BE2C (cell line): Measurements from ENCODE around the gene HERC5. TPM values are rescaled to one million over a fixed set of nuclear protein-coding genes. Genes with fewer than 3 reads are reported as not detected.
A peak's percentile ranks its signal among the peaks of the same experiment; 100 is the strongest.

Experiments used
- DNase-seq: peaks from one replicate; pipeline ENCODE4 v3.0.0-alpha.2; 2020
- H3K27me3 ChIP-seq: fragments of 250-450 bp; sonication (Bioruptor Pico); 2 replicates; pipeline ENCODE4 v1.5.1; 2020; ENCODE audit warnings: mild to moderate bottlenecking
- H3K36me3 ChIP-seq: fragments of 250-450 bp; sonication (Bioruptor Pico); 2 replicates; pipeline ENCODE4 v1.5.1; 2020; ENCODE audit warnings: mild to moderate bottlenecking
- H3K4me1 ChIP-seq: fragments of 250-450 bp; sonication (Bioruptor Pico); 2 replicates; pipeline ENCODE4 v1.5.1; 2020
- H3K4me3 ChIP-seq: 2 replicates; pipeline ENCODE4 v1.5.1; 2011; ENCODE audit warnings: low read depth, low read length
- H3K9me3 ChIP-seq: fragments of 250-450 bp; sonication (Bioruptor Pico); 2 replicates; pipeline ENCODE4 v1.5.1; 2020
- polyA plus RNA-seq: library from polyadenylated mRNA; unstranded; fragments of >200 nt; gene quantifications from one replicate; pipeline ENCODE4 v1.2.1, GENCODE V29; 2012; ENCODE audit warnings: low read depth, missing spikeins; ENCODE audit not compliant: insufficient read length, insufficient read depth
- TF ChIP-seq, protein P1 (sequence below): IDR thresholded peaks from 2 replicates; pipeline ENCODE4 v1.5.1; 2012; ENCODE audit warnings: mild to moderate bottlenecking, low read depth, low read length

The HERC5 gene
- polyA plus RNA-seq, result not detected

DNA sequence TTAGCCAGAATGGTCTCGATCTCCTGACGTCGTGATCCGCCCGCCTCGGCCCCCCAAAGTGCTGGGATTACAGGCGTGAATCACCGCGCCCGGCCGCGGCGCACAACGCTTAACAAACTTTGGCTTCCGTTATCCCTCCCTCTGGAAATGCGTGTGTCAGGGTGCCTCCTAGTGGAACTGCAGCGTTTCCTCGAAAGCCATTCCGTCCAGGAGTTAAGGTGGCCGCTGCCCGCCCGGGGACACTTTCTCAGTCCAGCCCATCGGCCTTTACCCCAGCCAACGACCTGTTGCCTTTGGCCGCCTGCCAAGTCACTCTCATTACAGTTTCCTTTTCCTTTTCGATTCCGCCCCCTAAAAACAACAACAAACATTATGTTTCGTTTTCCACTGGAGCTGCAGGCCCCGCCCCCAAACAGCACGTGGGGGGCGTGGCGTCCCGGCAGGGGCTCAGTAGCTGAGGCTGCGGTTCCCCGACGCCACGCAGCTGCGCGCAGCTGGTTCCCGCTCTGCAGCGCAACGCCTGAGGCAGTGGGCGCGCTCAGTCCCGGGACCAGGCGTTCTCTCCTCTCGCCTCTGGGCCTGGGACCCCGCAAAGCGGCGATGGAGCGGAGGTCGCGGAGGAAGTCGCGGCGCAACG lies at the start of gene HERC5:
Gene HERC5 (plus strand): TSS at position 450 of the 637 bp plus-strand sequence. CDS start 151 bp downstream, at position 601.
- Histone ChIP-seq H3K4me3 (peak within 1 kb of the TSS; percentile 54), H3K4me1 (no peaks in the 10 kb centered on the region), H3K27me3 (peaks cover 47% of the 10 kb centered on the region), H3K36me3 (no peaks in the 10 kb centered on the region), H3K9me3 (peaks cover 8% of the 10 kb centered on the region)
- DNase-seq, result peak; percentile 58
- TF ChIP-seq, protein P1, sequence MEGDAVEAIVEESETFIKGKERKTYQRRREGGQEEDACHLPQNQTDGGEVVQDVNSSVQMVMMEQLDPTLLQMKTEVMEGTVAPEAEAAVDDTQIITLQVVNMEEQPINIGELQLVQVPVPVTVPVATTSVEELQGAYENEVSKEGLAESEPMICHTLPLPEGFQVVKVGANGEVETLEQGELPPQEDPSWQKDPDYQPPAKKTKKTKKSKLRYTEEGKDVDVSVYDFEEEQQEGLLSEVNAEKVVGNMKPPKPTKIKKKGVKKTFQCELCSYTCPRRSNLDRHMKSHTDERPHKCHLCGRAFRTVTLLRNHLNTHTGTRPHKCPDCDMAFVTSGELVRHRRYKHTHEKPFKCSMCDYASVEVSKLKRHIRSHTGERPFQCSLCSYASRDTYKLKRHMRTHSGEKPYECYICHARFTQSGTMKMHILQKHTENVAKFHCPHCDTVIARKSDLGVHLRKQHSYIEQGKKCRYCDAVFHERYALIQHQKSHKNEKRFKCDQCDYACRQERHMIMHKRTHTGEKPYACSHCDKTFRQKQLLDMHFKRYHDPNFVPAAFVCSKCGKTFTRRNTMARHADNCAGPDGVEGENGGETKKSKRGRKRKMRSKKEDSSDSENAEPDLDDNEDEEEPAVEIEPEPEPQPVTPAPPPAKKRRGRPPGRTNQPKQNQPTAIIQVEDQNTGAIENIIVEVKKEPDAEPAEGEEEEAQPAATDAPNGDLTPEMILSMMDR, result peak; percentile 57

DNA sequence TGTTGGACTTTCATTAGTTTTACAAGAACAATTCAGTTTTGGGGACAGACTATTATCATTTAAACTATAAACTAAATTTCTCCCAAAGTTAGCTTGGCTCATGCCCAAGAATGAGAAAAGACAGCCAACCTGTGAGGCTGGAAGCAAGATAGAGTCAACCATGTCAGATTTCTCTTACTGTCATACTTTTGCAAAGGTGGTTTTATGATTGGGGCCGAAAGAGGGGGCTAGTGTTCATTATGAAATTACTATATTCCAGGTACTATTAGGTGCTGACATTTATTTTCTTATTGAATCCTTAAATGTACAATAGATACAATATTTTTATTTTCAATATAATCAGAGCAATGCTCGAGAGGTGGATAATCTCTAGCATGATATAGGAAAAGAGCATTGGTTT lies 47.7 kb upstream of the HERC5 start:
- Histone ChIP-seq H3K4me1 (no peaks in the 10 kb centered on the region), H3K27me3 (peaks cover 3% of the 10 kb centered on the region; the same call in 1 of the 2 replicates), H3K4me3 (no peak overlapping the region), H3K9me3 (no peaks in the 10 kb centered on the region), H3K36me3 (no peaks in the 10 kb centered on the region)
- TF ChIP-seq, protein P1, result peak; percentile 23
- DNase-seq, result no peak

DNA sequence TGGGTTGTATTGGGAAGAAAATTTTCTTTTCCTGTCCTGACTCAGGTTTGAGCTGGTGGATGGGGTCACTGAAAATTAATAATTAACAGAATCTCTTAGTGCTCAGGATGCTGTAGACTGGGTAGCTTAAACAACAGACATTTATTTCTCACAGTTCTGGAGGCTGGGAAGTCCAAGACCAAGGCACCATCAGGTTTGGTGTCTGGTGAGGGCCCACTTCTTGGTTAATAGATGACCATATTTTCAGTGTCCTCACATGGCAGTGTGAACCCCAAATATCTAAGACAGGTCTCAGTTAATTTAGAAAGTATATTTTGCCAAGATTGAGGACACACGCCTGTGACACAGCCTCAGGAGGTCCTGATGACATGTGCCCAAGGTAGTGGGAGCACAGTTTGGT lies 47.1 kb upstream of the HERC5 start:
- H3K9me3 ChIP-seq, result no peaks in the 10 kb centered on the region
- peaks cover 3% of the 10 kb centered on the region; the same call in 1 of the 2 replicates for H3K27me3 ChIP-seq
- no peak for DNase-seq
- H3K36me3 ChIP-seq, result no peaks in the 10 kb centered on the region
- H3K4me3 ChIP-seq, result no peak overlapping the region
- no peaks in the 10 kb centered on the region for H3K4me1 ChIP-seq
- TF ChIP-seq, protein P1, result no peak

DNA sequence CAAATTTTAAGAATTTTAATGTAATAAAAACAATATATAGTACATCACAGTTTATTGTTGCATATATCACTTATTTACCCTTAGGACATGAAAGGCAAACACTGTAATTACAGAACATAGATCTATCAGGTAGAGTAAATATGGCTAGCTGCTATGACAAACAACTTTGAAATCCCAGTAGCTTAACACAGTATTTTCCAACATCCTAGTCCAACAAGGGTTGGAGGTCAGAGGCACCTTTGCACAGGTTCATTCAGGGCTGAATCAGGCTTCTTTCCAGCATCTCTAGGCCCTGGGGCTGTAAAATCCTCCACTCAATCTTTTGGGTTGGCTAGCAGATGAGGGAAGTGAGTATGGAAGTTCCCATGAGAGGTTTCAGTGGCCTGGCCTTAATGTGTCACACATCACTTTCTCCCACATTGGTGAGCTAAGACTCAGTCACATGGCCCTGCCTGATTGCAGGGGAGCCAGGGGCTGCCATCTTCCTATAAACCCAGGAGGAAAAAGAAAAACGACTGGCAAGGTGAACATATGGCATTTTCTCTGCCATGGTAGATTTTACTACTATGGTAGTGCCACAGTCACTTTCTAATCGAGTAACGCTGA lies 45.3 kb upstream of the HERC5 start:
- no peak overlapping the region for H3K4me3 ChIP-seq
- H3K27me3 ChIP-seq, result peaks cover 7% of the 10 kb centered on the region; the same call in 1 of the 2 replicates
- no peaks in the 10 kb centered on the region for H3K36me3 ChIP-seq
- no peaks in the 10 kb centered on the region for H3K9me3 ChIP-seq
- DNase-seq, result no peak
- TF ChIP-seq, protein P1, result no peak
- no peaks in the 10 kb centered on the region for H3K4me1 ChIP-seq

DNA sequence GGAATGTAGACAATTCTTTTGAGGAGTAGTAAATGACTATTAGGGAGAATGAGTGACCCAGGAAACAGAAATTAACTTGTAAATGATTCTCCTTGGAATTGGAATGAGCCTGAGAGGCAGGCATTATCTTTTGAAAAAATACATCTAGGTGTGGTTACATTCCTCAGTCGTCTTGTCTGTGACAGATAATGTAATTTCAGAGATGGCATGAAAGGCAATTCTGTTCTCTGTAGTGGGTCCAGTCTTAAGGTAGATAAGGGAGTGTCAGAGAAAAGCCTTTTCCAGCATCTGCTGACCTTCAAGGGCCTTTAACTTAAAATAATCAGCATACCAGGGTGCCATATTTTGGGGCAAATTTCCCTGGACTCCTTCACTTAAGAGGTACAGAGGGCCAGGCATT lies 43.1 kb upstream of the HERC5 start:
- TF ChIP-seq, protein P1, result no peak
- no peak for DNase-seq
- Histone ChIP-seq H3K36me3 (no peaks in the 10 kb centered on the region), H3K4me3 (no peak overlapping the region), H3K27me3 (peaks cover 8% of the 10 kb centered on the region; the same call in 1 of the 2 replicates), H3K4me1 (no peaks in the 10 kb centered on the region), H3K9me3 (no peaks in the 10 kb centered on the region)

DNA sequence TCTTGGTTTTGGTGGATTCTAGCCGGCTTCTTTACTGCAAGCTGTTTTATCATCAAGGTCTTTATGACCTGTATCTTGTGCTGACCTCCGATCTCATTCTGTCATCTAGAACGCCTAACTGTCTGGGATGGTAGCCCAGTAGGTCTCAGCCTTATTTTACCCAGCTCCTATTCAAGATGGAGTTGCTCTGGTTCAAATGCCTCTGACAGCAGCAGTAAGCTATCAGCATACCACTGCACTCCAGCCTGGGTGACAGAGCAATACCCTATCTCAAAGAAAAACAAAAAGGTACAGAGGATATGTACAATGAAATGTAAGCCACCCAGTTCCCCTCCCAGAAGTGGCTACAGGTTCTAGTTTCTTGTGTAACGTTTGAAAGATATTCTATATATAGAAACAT lies 42.2 kb upstream of the HERC5 start:
- no peak overlapping the region for H3K4me3 ChIP-seq
- no peaks in the 10 kb centered on the region for H3K9me3 ChIP-seq
- DNase-seq, result no peak
- no peaks in the 10 kb centered on the region for H3K4me1 ChIP-seq
- H3K27me3 ChIP-seq, result peaks cover 12% of the 10 kb centered on the region; the same call in 1 of the 2 replicates
- no peaks in the 10 kb centered on the region for H3K36me3 ChIP-seq
- TF ChIP-seq, protein P1, result no peak
